GM12874 (cell line): ENCODE results near the gene KLF8.

ENCODE experiments used
- TF ChIP-seq, protein P1 (sequence below): IDR thresholded peaks from 2 replicates; pipeline ENCODE4 v1.5.1; 2011; ENCODE audit warnings: low read depth, mild to moderate bottlenecking, control low read depth, low read length, moderate library complexity; ENCODE audit not compliant: insufficient read depth

The KLF8 gene

GRCh38 chrX:56278692-56279091 lies 46.5 kb downstream of the KLF8 start:
- TF ChIP-seq, protein P1, sequence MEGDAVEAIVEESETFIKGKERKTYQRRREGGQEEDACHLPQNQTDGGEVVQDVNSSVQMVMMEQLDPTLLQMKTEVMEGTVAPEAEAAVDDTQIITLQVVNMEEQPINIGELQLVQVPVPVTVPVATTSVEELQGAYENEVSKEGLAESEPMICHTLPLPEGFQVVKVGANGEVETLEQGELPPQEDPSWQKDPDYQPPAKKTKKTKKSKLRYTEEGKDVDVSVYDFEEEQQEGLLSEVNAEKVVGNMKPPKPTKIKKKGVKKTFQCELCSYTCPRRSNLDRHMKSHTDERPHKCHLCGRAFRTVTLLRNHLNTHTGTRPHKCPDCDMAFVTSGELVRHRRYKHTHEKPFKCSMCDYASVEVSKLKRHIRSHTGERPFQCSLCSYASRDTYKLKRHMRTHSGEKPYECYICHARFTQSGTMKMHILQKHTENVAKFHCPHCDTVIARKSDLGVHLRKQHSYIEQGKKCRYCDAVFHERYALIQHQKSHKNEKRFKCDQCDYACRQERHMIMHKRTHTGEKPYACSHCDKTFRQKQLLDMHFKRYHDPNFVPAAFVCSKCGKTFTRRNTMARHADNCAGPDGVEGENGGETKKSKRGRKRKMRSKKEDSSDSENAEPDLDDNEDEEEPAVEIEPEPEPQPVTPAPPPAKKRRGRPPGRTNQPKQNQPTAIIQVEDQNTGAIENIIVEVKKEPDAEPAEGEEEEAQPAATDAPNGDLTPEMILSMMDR, result no peak

DNA sequence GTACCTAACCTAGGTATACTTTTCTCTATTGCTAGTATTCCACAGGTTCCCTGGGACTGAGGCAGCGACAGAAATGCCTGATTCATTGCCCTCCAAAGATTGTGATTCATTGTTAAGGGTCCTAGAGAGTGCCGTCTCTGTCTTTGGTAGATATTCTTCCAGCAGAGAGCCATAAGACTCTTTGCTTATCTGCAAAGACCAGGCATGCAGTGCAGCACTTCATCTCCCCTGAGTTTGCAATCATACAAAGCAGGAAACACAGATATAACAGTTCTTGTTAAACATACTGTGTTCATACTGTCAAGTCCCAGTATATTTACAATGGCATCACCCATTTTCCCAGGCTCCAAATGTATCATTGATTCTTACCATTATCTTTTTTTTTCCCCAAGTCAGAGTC lies 47.7 kb downstream of the KLF8 start:
- TF ChIP-seq, protein P1, result no peak

GRCh38 chrX:56281789-56282188 lies 49.6 kb downstream of the KLF8 start:
- TF ChIP-seq, protein P1, result no peak

DNA sequence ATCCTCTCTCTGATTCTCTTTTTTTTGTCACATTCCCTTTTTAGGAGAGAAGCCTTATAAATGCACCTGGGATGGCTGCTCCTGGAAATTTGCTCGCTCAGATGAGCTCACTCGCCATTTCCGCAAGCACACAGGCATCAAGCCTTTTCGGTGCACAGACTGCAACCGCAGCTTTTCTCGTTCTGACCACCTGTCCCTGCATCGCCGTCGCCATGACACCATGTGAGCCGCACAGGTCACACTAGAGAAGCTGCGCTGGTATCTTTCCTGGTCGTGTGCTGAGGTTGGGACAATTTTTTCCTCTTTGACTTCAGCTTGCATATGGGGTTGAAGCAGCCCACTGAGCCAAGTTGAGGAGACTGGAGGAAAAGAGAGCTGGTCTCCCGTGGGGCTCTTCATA lies 52.1 kb downstream of the KLF8 start:
- TF ChIP-seq, protein P1, result no peak

GRCh38 chrX:56288608-56289007 lies 56.5 kb downstream of the KLF8 start:
- TF ChIP-seq, protein P1, result no peak

DNA sequence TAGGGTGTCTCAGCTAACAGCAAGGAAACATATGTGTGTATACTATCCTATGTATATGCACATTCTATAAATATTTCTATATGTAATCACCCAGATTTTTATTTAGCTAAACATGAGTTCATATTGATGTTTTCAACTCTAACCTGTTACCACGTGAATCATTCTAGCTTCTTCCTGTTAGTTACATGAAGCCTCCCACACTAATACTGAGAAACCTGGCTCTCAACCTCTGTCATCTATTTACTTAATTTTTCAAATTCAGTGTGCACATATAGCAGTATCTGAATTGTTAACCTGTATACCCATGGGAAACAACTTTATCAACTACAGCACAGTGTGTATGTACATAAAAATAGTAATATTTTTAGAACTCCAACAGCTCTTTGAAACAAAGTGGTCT lies 57.3 kb downstream of the KLF8 start:
- TF ChIP-seq, protein P1, result no peak

- TF ChIP-seq, protein P1, result no peak
Measured at GRCh38 chrX:56308726-56309125, 76.6 kb downstream of the KLF8 start.

DNA sequence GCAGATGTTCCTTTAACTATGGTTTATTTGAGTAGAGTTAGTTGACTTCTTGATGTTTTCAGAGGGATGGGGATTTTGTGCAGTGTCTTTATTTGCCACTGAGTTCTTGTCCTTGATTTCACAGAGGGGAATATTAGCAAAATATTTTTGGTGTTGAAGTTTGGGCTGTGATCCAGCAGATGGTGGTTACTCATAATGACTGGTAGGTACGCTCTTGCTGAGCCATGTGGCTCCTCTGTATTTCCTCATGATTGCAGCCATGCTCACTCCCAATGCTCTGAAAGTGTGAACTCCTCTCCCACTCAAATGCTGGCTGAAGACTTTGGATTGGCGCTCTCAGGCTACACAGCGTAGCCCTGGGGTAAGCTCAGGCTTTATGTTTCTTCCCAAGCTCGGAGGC lies 77.7 kb downstream of the KLF8 start:
- TF ChIP-seq, protein P1, result no peak
